Mucosa of gallbladder (tissue), 1 donor: ENCODE measurements around the gene HJURP. TPM values are rescaled to one million over a fixed set of nuclear protein-coding genes. Genes with fewer than 3 reads are reported as not detected.
"Not testable (repeated sequence)": the region's sequence is repeated elsewhere in the genome, so short reads cannot be mapped to it uniquely, and the experiment has no call there.

Experiments
- DNase-seq: peaks from one replicate; pipeline ENCODE4 v3.0.0-alpha.2; 2020; ENCODE audit warnings: low spot score
- total RNA-seq: library from RNA; stranded (reverse); gene quantifications from one replicate; pipeline ENCODE4 v1.2.1, GENCODE V29; 2021
- donor health status: DM: no; HTN: no; CAD: no.

Gene HJURP, protein sequence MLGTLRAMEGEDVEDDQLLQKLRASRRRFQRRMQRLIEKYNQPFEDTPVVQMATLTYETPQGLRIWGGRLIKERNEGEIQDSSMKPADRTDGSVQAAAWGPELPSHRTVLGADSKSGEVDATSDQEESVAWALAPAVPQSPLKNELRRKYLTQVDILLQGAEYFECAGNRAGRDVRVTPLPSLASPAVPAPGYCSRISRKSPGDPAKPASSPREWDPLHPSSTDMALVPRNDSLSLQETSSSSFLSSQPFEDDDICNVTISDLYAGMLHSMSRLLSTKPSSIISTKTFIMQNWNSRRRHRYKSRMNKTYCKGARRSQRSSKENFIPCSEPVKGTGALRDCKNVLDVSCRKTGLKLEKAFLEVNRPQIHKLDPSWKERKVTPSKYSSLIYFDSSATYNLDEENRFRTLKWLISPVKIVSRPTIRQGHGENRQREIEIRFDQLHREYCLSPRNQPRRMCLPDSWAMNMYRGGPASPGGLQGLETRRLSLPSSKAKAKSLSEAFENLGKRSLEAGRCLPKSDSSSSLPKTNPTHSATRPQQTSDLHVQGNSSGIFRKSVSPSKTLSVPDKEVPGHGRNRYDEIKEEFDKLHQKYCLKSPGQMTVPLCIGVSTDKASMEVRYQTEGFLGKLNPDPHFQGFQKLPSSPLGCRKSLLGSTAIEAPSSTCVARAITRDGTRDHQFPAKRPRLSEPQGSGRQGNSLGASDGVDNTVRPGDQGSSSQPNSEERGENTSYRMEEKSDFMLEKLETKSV
- 1.9 TPM for total RNA-seq

DNA sequence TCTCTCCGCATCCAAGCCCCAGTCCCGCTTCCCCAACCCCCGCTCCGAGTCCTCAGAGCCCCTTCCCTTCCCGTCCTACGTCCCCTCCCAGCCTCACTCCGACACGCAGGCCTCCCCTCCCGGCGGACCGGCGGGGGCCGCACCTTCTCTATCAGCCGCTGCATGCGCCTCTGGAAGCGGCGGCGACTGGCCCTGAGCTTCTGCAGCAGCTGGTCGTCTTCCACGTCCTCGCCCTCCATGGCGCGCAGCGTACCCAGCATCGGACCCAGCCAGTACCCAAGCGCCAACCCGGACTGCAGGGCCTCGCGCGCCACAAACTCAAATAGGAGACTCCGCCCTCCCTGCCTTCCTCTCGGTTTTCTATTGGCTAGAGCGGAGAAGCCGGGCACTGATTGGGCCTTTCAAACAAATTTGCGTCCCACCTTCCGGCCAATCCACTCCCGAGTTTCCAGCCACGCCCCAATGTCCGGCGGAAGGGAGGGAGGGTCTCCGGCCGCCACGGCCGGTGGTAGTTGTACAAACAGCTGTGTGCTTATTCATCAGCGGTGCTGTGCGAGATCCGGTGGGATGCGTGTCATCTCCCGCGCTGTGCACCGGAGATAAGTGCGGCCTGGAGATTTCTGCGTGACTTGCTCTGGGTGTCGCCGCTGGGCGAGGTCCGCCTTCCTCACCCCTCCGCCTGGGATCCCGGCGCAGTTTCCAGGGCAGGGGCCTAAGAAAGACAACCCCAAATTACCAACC is at the start of gene HJURP:
HJURP (minus strand) TSS at position 295 of the 741 bp plus-strand sequence; CDS start at position 260, 35 bp downstream.
- peak; percentile 94 for DNase-seq

DNA sequence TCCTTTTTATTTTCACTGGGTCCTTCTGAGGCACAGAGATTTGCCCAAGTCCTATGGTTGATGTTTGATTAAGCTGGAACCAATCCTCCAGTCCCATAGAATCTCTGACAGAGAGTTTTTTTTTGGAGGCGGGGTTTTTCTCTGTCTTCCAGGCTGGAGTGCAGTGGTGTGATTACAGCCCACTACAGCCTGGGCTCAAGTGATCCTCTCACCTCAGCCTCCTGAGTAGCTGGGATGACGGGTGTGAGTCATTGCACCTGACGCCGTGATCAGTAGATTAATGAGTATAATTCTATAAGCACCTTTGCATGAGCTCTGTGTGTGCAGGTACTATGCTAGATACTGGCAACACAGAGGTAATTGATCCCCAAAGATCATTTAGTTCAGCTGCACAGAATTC is 47.5 kb upstream of the HJURP start:
- no peak for DNase-seq

DNA sequence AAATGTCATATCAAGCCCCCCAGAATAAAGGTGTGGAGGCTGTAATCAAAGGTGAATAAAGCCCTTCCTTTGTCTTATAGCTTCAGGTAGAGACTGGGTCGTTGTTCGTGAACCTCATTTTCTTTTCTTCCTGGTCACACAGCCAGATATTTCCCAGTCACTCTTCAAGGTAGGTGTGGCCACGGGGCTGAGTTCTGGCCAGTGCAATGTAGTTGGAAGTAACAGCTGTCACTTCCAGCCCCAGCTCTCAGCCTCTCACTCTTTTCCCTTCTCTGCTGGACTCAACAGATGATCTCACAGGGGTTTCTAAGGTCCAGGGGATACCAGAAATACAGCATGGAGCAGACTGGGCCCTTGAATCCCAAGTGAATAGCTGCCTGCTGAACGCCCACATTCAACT is 47.0 kb upstream of the HJURP start:
- DNase-seq = peak; percentile 26

DNA sequence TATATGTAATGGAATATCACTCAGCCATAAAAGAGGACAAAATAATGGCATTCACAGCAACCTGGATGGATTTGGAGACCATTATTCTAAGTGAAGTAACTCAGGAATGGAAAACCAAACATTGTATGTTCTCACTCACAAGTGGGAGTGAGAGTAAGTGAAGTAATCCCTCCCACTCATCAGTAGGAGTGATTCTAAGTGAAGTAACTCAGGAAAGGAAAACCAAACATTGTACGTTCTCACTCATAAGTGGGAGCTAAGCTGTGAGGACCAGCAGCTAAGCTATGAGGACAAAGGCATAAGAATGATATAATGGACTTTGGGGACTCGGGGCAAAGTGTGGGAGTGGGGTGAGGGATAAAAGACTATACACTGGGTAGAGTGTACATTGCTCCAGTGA is 41.9 kb upstream of the HJURP start:
- DNase-seq = not testable (repeated sequence)

DNA sequence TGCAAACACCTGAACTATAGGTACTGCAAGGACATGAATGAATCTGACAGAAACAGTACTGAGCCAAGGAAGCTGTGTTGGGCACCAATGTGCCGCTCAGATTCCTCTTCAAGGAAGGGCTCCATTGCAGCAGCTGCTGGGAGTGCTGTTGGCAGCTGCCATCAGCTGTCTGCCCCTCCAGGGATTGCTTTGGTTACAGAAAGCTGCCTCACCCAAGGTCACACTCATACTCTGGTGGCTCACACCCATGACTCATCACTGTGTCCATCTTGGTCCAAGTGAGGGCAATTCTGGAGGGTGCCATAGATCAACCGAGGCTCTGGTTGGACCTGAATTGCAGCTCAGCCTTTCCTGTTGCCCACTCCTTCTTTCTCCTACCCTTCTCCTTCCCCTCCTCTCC is 38.5 kb upstream of the HJURP start:
- no peak for DNase-seq

DNA sequence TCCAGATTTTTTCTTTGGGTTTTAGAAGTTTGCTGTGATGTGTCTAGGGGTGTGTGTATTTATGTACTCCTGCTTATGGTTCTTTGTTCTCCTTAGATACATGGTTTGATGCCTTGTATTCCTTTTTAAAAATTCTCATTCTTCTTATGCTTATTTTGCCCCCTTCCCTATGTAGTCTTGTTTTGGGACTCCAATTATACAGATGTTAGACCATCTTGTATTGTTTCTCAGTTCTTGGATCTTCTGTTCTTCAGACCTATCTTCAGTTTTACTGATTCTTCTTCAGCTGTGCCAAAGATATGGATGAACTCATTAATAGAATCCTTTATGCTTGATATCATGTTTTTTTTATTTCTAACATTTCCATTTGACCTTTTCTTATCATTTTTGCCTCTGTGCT is 28.0 kb upstream of the HJURP start:
- no peak for DNase-seq

DNA sequence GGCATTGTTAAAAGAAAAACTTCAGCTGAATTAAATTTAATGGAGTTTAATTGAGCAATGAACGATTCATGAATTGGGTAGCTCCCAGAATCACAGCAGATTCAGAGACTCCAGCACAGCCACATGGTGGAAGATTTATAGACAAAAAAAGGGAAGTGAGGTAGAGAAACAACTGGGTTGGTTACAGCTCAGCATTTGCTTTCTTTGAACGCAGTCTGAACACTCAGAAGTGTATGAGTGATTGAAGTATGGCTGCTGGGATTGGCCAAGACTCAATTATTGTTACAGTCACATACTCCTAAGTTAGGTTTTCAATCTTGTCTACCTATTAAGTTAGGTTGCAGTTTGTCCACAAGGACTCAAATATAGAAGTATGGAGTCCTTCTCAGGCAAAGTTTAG is 17.8 kb upstream of the HJURP start:
- not testable (repeated sequence) for DNase-seq

DNA sequence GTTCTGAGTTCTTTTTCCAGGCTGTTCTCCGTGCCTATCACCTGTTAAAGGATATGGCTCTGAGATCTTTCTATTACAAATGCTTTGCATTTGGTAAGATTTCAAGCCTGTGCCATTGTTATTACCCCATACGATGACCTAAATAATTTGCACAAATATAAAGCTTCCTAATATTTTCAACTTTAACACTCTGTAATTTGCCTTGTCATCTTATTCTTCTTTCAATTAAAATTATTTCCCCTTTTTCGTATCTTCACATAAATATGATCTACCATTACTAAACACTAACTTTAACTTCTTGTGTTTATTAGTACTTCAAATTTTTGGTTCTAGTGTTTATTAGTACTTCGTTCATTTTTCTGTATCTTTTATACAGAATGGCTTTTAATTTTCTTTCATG is 17.1 kb upstream of the HJURP start:
- no peak for DNase-seq

DNA sequence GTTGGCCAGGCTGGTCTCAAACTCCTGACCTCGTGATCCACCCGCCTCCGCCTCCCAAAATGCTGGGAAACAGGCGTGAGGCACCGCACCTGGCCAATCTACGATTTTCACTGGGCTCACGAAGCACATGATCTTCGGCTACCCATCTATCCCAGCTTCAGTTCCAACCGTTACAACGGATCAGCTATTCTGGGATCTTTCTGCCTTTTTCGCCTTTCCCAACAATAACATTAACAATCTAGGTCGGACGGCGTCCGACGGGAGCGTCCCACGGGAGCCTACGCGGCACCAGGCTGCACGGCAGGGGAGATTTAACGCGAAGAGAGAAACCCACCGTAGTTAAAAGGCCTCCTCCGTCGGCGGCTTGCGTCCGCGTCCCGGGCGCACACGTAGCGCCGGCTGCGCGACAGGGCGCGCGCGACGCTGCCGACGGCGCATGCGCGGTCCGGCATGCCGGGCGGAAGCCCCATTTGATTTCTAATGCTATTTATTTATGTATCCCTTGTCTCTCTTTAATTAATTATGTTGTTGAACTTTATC is 13.7 kb upstream of the HJURP start, which contains the start of gene MSL3B:
MSL3B (minus strand) TSS at position 394 of the 540 bp plus-strand sequence.
- peak; percentile 23 for DNase-seq

DNA sequence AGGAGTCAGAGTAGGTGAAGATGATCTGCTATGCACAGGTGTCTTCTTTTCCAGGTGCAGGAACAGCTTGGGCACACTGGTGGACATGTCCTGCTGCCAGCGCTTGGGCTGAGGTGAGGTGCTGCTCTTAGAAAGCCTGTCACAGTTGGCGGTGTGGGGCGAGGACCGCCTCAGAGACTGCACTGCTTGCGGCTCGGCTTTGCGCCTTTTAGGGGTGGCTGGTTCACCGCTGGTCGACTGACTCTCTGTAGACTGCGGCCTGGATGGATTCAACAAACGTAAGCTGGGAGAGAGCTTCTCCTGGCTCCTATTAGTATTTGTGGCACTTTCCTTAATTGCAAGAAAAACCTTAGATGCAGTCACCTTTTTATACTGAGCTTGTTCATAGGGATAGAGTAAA is 12.1 kb upstream of the HJURP start:
- no peak for DNase-seq

DNA sequence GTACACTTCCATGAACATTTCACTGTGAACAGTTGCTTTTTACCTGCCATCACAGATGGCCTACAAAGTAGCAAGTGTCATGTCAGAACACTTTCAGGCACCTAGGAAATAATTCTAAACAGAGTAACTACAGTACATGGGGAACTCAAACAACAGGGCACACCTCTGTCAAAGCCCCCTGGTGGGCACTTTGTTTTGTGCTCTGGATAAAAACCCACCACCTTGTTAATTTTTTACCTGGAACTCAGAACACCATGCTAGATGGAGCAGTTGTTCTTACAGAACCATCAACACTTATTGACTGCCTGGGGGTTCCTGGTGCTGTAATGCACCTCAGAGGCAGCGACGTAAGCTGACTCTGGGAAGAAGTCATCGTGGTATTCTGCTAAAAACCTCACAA is 11.5 kb upstream of the HJURP start:
- DNase-seq = no peak

DNA sequence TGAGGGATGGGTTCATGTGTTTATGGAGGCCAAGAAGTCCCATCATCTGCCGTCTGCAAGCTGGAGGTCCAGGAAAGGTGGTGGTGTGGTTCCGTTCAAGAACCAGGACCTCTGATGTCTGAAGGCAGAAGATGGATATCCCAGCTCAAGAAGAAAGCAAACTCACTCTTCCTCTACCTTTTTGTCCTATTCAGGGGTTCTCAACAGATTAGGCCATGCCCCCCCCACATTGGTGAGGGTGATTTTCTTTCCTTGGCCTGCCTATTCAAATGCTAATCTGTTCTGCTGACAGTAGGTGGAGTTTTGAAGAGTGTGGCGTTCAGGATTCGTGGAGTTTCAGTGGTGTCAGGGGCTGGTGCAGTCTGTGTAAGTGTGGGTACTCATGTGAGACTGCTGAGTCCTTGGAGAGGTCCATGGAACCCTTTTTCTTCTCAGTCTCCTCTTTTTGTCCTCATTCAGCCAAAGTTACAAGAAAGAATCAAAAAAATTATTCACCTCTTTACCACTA is 8.0 kb upstream of the HJURP start:
- DNase-seq = no peak

DNA sequence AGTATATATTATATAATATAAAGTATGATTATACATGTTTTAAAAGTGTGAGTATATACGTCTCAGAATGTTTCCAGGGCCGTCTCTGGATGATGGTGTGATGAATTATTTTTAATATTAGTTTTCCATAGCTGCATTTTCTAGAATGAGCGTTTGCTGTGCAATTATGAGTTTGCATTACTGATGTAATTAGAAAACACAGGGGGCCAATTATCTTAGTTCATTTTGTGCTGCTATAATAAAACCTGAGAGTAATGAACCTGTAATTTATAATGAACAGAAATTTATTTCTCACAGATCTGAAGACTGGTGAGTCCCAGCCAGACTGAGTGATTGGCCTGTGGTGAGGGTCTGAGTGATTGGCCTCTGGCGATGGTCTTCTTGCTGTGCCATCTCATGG is 4.0 kb upstream of the HJURP start:
- DNase-seq = no peak

DNA sequence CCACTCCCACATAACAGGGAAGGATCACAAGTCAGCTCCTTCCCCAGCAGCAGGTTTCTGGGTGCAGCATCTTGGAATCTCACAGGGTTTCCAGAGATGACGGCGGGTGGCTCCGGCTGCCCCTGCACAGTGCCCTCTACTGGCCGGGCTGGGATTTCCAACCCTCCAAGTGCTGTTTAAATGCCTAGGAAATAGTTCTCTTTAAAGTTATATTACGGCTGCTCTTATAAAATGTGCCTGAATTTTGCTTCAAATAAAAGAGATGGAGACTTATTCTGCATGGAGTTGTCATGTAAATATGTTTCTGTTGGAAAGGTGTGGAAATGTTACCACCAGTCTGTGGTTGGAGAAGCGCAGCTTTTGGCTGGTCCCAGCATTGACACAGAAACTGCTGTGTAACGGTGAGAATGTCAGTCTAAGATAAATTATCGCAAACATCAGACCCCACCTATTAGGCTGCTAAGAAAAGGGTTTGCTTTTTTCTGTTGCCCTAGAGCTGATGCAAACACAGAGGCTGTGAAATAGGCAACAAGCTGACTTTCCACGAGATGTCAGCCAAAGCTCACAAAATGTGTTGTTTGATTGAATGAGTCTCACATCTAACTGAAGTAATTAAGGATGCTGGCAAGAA is 3.3 kb upstream of the HJURP start:
- DNase-seq = no peak

DNA sequence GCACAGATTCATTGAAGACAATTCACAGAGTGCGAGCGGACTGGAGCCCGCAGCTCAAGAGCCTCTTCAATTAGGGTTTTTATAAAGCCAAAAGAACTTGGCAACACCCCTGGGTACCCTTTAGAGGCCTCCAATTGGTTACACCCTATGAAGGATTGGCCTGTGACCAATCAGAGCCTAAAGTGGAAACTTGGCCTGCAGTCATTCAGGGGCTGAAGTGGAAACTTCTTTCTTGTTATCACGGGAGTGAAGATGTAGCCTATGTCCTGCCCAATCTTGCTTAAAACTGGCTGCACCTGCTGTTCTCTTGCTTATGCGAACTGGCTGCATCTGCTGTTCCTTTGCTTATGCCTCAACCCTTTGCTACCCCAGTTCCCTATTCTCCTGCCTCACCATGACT is 1.8 kb upstream of the HJURP start:
- DNase-seq = no peak

DNA sequence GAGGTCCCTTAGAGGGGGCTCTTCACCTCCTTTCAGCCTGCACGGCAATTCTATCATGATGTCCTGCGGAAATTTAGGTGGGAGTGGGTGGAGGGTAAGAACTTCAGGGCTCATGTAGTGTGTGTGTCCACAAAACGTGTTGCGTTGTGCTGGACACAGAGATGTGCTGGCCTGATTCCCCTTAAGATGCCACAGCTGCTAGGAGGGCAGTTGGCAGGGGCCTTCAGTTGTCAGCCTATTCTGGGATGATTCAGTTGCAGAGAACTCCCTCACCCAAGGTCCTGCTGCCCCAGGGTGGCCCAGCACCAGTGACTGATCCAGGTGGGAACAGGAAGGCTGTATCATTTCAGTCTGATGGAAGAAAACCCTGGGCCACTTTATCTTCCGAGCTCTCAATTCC is 1.0 kb upstream of the HJURP start:
- no peak for DNase-seq

DNA sequence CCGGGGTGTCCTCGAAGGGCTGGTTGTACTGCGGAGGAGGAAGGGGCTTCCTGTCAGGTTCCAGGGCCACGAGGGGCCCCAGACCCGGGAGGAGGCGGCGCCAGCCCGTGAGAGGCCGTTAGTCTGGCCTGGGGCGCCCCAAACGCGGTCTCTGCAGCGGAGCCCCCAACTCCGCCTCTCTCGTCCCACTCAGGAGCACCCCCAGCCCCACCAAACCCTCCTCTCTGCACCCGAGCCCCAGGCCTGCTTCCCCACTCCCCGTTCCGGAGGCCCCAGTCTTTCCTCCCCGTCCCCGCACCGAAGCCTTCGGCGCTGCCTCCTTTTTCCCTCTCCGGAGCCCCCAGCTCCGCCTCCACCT is 473 bp downstream of the HJURP start:
- no peak for DNase-seq

DNA sequence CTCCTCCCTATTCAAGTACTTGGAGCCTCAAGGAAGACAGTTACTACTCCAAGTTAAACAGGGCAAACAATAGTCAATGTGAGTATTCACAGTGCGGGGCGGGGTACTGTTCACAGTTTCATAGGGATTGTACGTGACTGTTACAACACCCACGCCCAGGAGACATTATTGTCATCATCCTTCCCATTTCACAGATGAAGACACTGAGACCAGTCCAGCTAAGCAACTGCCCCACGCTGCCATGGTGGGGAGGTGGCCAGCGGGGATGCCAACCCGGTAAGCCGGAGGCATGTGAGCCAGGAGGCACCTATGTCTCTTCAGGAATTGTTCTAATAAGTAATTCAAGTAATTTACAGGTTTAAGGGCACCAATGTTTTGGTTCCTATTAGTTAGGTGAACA is 982 bp downstream of the HJURP start:
- no peak for DNase-seq

DNA sequence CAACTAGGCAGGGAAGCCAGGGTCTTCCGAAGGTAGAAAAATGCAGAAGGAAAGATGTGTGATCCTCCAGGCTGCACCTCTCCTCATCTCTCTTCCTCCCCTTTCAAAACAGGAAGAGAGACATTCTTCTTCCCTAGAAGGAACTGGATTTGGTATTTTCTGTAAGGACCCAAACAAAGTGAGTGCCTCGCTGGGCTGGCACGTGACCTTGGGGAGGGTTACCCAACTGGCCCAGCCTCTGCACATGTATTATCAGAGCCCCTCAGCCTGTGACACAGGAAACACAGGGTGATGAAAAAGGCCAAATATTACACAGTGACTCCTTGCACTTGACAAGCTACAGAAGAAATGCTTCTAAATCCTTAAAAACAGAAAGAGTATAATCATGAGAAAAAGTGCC is 2.3 kb downstream of the HJURP start:
- no peak for DNase-seq

DNA sequence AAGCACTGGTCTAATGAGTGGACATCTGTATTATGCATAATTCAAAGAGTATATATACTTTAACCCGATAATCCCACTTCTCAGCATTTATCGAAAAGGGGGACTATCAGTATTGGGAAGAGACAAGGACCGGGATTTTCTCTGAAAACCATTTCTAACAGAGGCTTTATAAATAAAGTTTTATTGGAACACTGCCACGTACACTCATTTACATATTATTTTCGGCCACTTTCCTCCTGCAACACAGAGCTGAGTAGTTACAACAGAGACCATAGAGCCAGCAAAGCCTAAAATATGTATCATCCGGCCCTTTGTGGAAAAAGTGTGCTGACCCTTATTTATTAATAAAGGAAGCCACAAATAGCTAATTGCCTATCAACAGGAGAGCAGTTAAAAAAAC is 3.2 kb downstream of the HJURP start:
- DNase-seq = no peak

DNA sequence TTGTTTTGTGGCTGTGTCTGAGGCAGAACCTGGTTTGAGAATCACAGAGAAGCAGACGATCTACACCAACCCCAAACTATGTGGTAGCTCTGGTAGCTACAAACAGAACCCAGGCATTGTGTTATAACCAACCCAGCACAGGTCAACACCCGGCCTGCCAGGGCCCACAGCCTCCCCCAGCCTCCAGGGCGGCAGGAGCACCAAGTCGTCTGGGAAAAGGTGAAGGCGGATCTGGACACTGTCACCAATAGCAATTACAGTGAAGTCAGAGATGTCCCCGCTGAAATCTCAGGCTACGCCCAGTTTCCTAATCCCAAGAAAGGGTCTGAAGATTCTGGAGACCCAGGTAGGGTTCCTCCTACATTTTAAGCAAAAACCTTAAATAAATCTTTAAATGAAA is 3.6 kb downstream of the HJURP start:
- no peak for DNase-seq
